Stomach (tissue), 4 donors: Measurements from ENCODE around the gene BACE1.

ENCODE experiments used
- CTCF ChIP-seq, 7 experiments: fragments of 450-650 bp in 4 of 7; fragments of 200-600 bp in 3 of 7; sonication (generic) in 3 of 7; IDR thresholded peaks; one replicate each; pipeline ENCODE4 v1.5.1; 2016 to 2019; ENCODE audit warnings: antibody characterized with exemption in 7 of 7, control low read depth in 2 of 7, mild to moderate bottlenecking in 1 of 7
- EP300 ChIP-seq: sonication (generic); formaldehyde crosslinking; IDR thresholded peaks from one replicate; pipeline ENCODE4 v1.6.1; 2017; ENCODE audit warnings: antibody characterized with exemption
- POLR2A ChIP-seq, 4 donors: fragments of 450-650 bp; IDR thresholded peaks; one replicate each; pipeline ENCODE4 v1.6.1; 2016; ENCODE audit warnings: antibody characterized with exemption in 4 of 4, control low read depth in 2 of 4, mild to moderate bottlenecking in 1 of 4, moderate library complexity in 1 of 4
- POLR2AphosphoS5 ChIP-seq, 3 donors: sonication (generic); formaldehyde crosslinking; IDR thresholded peaks; one replicate each; pipeline ENCODE4 v1.6.1; 2016; ENCODE audit warnings: antibody characterized with exemption in 3 of 3

DNA sequence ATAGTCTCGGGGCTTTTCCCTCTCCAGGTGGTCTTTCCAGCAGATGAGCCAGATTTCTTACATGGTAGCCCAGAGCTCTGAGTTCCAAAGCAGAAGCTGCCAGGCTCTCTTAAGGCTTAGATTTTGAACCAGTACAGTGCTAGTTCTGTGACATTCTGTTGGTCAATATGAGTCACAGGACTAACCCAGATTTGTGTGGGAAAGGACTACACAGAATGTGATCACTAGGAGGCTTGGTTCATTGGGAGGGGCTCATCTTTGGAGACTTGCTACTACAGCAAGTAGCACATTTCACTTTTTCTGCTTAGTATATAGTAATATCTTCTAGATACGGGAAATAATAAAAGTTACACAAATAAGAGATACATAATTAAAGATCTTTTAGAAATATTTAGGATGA is 59.5 kb downstream of the BACE1 start:
- TF ChIP-seq POLR2AphosphoS5 (IDR thresholded peaks at IDR 0.05) (no peak), POLR2A (IDR thresholded peaks at IDR 0.05) (no peak), CTCF (IDR thresholded peaks at IDR 0.05) (no peak), EP300 (no peak)
